LoVo (cell line): ENCODE measurements around the gene RGP1.

Source experiments
- DNase-seq: peaks from one replicate; pipeline ENCODE4 v3.0.0-alpha.2; 2016; ENCODE audit warnings: low spot score

The RGP1 gene

DNA sequence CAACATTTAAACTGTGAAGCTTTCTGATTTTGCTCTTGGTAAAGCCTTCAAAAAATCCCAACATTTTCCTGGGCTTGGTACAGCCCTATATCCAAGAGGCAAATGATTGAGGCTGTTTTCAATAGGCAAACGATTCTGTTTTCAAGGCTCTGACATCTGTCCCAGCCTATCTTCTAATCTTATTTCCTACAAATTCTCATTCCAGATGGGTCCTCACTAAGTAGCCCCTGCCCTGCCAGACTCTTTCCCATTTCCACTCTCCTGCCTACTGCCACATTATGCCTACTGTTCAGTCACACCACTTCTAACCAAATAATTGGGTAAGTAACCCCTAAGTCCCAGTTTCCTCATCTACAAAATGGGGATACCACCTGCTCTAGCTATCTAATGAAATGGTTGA, 3.5 kb upstream of the RGP1 start:
- DNase-seq, result no peak

- peak; percentile 30 for DNase-seq
Observed at GRCh38 chr9:35746583-35746982, 2.5 kb upstream of the RGP1 start.

DNA sequence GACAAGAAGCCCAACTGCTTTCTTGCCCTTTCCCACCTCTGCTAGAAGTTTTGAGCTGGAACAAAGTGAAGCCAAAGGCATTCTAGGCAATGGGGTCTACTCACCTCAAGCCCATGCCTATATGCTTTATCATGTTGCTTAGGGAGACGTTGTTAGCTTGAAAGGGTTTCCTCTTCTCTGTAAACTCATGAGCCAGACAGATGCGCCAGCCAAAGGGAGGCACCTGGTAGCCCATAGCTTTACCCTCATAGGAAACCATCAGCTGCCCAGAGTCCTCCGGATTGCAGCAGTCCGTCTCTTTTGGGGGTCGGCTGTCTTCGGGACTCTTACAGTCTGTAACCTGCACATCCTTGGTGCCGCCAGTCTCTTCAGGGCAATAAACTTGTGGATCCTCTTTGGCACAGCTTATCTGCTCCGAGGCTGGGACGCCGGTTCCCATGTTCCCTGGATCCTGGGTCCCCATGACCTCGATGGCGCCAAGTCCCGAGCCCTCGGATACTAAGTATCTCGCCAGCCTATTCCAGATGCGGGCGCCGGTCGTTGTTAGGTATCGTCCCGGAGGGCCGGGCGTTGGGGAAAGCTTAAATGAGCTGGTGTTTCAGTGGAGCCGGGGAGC, 737 bp upstream of the RGP1 start:
- DNase-seq, result no peak

DNA sequence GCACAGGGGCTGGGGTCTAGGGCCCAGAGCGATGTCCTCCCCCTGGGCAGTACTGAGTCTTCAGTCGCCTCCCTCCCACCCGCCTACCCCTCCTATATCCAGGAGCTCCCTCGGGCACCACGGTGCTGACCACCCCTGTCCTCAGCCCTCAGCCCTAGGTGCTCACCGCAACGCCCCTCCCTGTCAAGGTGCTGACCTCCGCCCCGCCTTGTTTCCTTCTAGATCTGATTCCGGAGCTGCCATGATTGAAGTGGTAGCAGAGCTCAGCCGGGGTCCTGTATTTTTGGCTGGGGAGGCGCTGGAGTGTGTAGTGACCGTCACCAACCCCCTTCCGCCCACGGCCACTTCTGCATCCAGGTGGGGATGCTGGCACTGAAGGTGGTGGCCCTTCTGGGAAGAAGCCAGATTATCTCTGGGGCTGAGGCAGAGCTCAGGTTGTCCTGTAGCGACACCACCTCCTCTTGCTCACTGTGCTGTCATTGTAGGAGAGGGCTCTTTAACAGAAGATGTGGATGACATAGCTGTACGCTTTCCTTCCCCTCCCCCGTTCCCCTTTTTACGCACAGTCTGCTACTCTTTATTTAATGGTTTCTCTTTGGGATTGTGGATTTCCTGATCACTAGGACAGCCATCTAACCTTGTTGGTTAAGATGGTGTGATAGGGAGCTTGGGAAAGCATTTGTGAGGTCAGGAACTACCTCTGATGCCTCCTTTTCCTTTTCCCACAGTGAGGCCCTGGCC, 598 bp downstream of the RGP1 start:
- DNase-seq, result peak; percentile 34

DNA sequence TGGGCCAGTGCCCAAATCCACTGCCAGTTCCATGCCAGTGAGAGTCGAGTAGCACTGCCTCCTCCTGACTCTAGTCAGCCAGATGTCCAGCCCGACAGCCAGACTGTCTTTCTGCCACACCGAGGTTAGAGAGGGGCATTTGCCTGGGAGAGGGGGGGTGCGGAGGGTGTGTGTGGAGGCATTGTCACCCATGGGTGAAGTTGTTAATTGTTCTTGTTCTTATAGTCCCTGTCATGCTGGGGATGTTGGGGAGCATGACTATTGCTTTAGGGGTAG, 1.1 kb downstream of the RGP1 start:
- DNase-seq, result no peak

GRCh38 chr9:35753466-35753865, 4.4 kb downstream of the RGP1 start:
- DNase-seq, result no peak

DNA sequence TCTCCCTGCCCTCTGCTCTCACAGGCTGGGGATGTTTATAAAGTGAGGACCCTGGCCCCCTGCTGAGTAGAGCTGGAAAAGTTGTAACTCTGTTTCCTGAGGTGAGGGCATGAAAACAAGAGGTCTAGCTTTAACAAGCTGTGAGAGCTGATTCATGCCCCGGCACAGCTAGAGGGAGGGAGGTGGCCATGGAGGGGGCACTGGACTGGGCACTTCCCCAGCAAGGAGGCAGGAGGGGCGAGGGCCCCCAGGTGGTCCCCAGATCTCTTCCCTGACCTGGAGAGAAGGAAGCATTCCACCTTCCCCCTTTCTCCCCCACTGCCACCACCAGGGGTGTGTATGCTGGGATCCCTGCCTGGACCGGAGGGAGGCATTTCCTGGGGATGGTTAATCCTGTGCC, 5.2 kb downstream of the RGP1 start, which contains the start of gene MSMP:
MSMP (minus strand) TSS at position 13 of the 400 bp plus-strand sequence. CDS start 147 bp downstream, outside the sequence.
- no peak for DNase-seq

DNA sequence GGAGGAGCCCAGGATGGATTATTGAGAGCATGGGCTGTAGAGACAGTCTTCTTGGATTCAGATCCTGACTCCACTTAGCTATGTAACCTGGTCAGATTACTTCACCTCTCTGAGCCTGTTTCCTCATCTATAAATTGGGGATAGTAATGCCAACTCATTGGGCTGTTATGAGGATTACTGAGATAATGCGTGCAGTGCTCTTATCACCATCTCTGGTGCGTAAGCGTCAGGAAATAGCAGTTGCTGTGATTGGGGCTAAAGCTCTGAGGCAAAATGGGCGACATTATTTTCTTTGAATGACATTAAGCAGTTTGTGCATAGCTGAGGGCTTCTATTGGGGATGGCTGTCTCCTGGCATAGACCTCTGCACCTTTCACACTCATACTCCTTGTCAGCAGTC, 6.0 kb downstream of the RGP1 start:
- no peak for DNase-seq

GRCh38 chr9:35756275-35757225, 7.5 kb downstream of the RGP1 start:
- peak; percentile 72 for DNase-seq

GRCh38 chr9:35757226-35757891, 8.3 kb downstream of the RGP1 start:
- DNase-seq, result peak; percentile 63

- no peak for DNase-seq
Observed at GRCh38 chr9:35757892-35758275, 8.8 kb downstream of the RGP1 start.

- no peak for DNase-seq
Observed at GRCh38 chr9:35758475-35759050, 9.5 kb downstream of the RGP1 start.

- DNase-seq, result no peak
Observed at GRCh38 chr9:35759795-35760194, 10.7 kb downstream of the RGP1 start.

DNA sequence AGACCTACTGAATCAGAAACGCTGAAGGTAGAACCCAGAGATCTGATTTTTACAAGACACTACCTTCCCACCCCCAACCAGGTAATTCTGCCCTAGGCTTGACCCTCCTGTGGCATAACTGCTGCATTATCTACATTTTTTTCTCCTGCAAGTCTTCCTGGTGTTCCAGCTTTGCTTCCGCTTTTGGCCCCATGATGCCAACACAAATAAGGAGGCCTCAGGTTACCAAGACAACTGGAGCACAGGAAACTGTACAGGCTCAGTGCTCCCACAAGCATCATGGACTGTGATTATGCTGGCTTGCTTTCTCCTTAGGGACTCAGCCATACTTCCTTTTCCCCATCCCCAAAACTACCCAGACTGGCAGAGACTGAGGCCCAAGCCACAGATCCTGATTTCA, 11.6 kb downstream of the RGP1 start:
- no peak for DNase-seq

DNA sequence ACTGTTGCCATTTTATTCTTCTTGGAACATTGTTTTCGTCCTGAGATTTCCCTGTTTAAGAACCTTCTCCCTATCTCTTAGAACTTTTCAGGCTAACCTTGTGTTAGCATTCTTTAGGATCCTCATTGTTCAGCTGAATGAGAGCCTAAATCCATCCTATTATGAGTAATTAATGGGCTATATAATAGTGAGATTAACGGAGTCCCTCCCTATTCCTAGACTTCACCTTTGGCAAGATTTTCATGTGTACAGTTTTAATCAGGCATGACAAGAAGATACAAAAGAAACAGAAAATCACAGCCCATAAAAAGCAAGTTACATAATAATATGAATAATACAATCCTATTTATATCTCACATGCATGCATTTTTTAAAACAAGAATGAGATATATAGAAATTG, 14.1 kb downstream of the RGP1 start:
- no peak for DNase-seq

DNA sequence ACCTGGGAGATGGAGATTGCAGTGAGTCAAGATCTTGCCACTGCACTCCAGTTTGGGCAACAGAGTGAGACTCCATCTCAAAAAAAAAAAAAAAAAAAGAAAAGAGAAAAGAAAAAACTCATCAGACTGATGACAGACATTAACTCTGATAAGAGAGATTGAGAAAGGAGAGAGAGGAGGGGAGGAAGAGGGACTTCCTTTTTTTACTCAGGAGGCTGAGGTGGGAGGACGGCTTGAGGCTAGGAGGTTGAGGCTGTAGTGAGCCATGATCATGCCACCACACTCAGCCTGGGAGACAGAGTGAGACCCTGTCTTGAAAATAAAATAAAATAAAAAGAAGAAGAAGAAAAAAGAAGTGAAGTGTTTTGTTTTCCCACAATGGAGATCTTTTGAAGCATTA, 14.7 kb downstream of the RGP1 start:
- no peak for DNase-seq

DNA sequence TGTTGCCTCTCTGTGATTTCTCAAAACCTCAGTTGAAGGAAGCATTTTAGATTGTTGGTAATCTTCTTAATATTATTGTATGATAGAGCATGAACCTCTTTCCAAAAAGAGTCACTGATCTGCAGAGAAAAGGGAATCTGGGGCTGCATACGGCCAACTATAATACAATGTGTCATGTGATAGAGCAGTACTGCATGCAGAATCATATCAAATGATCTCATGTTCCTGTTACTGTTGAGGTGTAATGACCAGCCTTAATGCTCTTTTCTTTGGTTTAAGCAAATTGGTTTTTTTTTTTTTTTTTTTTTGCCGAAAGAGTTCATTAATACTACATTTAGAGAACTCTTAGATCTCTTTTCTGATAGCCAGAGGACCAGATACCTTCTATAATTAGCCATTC, 17.9 kb downstream of the RGP1 start:
- no peak for DNase-seq

DNA sequence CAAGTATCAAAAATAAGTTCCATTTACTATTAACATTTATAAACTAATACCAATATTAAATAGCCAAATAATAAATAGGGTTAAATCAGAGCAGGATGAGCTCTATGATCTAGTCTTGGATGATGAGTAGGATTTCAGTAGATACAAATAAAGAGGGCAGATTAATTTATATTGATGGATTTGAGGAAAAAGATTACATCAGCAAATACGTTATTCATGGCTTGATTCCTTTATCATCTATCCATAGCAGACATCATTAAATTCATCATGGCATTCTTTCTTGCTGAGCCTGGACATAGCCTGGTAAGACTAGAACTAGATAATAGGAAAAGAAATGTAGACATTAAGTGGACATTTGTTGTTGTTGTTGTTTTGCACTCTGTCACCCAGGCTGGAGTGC, 18.4 kb downstream of the RGP1 start:
- DNase-seq, result no peak

DNA sequence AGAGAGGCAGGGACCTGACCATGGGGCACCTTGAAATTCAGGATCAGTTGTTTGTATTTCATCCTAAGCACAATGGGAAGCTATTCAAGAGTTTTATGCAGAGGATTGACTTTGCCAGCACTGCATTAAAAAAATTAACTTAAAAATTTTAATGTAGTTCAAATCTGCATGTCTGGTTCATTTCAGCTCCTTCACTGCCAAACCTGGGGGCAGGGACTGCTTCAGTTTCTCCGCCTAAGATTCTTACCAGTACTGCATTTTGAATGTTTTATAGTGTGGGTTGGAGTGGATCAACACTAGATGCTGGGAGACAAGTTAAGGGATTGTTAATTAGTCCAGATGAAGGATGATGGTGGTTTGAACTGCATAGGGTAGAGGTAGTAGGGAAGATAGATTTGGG, 20.7 kb downstream of the RGP1 start:
- DNase-seq, result no peak

- no peak for DNase-seq
Observed at GRCh38 chr9:35771075-35771433, 22.0 kb downstream of the RGP1 start.

DNA sequence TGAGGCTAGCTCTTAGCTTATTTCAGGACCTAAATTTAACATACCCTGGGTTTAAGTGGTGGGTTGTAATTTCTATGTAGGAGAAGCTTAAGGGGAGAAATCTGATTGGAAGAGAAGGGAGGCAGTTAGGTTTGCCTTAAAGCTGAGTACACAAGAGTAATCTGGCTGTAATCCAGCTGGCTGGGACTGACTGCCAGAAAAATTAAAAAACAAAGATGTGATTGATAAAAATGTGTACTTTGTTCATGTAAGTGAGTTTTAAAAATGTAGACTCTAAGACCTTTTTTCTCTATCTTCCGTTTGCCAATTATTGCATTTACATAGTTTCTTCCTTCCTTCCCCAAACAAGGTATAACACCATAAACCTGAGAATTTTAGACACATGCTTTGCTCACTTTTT, 22.4 kb downstream of the RGP1 start:
- peak; percentile 10 for DNase-seq

- peak; percentile 24 for DNase-seq
Observed at GRCh38 chr9:35771943-35772342, 22.9 kb downstream of the RGP1 start.
